PC-3 (cell line): ENCODE measurements around the gene SLC22A17. TPM values are rescaled to one million over a fixed set of nuclear protein-coding genes. Genes with fewer than 3 reads are reported as not detected.

ENCODE experiments used
- ATAC-seq: fragments of 200-7000 bp; cut with Tn5 transposase; 2 replicates; pipeline ENCODE4 v1.9.1; 2020; ENCODE audit warnings: mild to moderate bottlenecking, moderate library complexity
- BruUV-seq: library from RNA; stranded (reverse); fragments of 400-500 nt; replicated peaks from 2 replicates; lab custom pipeline; 2021; lab: Mats Ljungman, UMichigan
- CTCF ChIA-PET: fragments of 300-600 bp; sonication (Branson Sonifier 250); formaldehyde crosslinking; loops from one replicate; lab custom pipeline; 2022; ENCODE audit warnings: antibody characterized with exemption; lab: Charles Lee
- POLR2A ChIA-PET: fragments of 300-600 bp; sonication (Branson Sonifier 250); formaldehyde crosslinking; loops from one replicate; lab custom pipeline; 2022; ENCODE audit warnings: antibody characterized with exemption; ENCODE audit not compliant: unreplicated experiment; lab: Charles Lee
- DNase-seq: peaks from one replicate; pipeline ENCODE4 v3.0.0-alpha.2; 2015
- H2AFZ ChIP-seq: fragments of 300-600 bp; sonication (generic); 2 replicates; pipeline ENCODE4 v1.6.0; 2016; ENCODE audit warnings: antibody characterized with exemption, low read length
- H3F3A ChIP-seq: fragments of 300-600 bp; sonication (generic); one replicate; pipeline ENCODE4 v1.6.0; 2017; ENCODE audit warnings: antibody characterized with exemption, low read length, control low read depth, mild to moderate bottlenecking; ENCODE audit not compliant: unreplicated experiment
- H3K27ac ChIP-seq: fragments of 300-600 bp; sonication (generic); 2 replicates; pipeline ENCODE4 v1.5.1; 2016; ENCODE audit warnings: mild to moderate bottlenecking, low read length
- H3K27me3 ChIP-seq: fragments of 300-600 bp; sonication (generic); 2 replicates; pipeline ENCODE4 v1.6.1; 2016; ENCODE audit warnings: low read length, mixed read lengths
- H3K36me3 ChIP-seq: fragments of 300-600 bp; sonication (generic); 2 replicates; pipeline ENCODE4 v1.6.1; 2016; ENCODE audit warnings: low read depth, mixed run types, low read length, mixed read lengths
- H3K4me1 ChIP-seq: fragments of 300-600 bp; sonication (generic); 2 replicates; pipeline ENCODE4 v1.5.1; 2016; ENCODE audit warnings: low read length; ENCODE audit not compliant: insufficient read depth
- H3K4me2 ChIP-seq: fragments of 300-600 bp; sonication (generic); 2 replicates; pipeline ENCODE4 v1.6.0; 2016; ENCODE audit warnings: low read length
- H3K4me3 ChIP-seq: fragments of 300-600 bp; sonication (generic); 2 replicates; pipeline ENCODE4 v1.5.1; 2016; ENCODE audit warnings: mild to moderate bottlenecking, low read length, mixed read lengths
- H3K79me2 ChIP-seq: fragments of 300-600 bp; sonication (generic); 2 replicates; pipeline ENCODE4 v1.6.1; 2017; ENCODE audit warnings: low read length, mixed read lengths
- H3K9ac ChIP-seq: fragments of 300-600 bp; sonication (generic); 2 replicates; pipeline ENCODE4 v1.6.0; 2016; ENCODE audit warnings: mild to moderate bottlenecking, low read length
- H3K9me2 ChIP-seq: fragments of 300-600 bp; sonication (generic); replicated peaks from 2 replicates; pipeline ENCODE4 v1.6.1; 2016; ENCODE audit warnings: mixed run types, low read length, mixed read lengths
- H3K9me3 ChIP-seq: fragments of 300-600 bp; sonication (generic); 2 replicates; pipeline ENCODE4 v1.6.1; 2016; ENCODE audit warnings: low read length, mixed read lengths
- H4K20me1 ChIP-seq: fragments of 300-600 bp; sonication (generic); 2 replicates; pipeline ENCODE4 v1.6.1; 2016; ENCODE audit warnings: low read length, mixed read lengths
- EZH2 ChIP-seq: fragments of 300-600 bp; sonication (generic); IDR thresholded peaks from one replicate; pipeline ENCODE4 v1.6.1; 2017; ENCODE audit warnings: antibody characterized with exemption, mild to moderate bottlenecking, low read length; ENCODE audit not compliant: unreplicated experiment
- EZH2phosphoT487 ChIP-seq: fragments of 300-600 bp; sonication (generic); IDR thresholded peaks from 2 replicates; pipeline ENCODE4 v1.6.1; 2018; ENCODE audit warnings: mild to moderate bottlenecking, antibody characterized with exemption, low read length, borderline replicate concordance
- intact Hi-C: fragments of 100-400 bp; cut with micrococcal nuclease; formaldehyde crosslinking; loops from 2 replicates; pipeline ENCODE4 v1.9.0; 2023
- total RNA-seq: library from RNA; depleted of rRNA; stranded (reverse); fragments of >200 nt; gene quantifications from 2 replicates; pipeline ENCODE4 v1.2.3, GENCODE V29; 2014
- TF ChIP-seq, protein P1 (sequence below): fragments of 300-600 bp; sonication (generic); conservative IDR thresholded peaks from 2 replicates; pipeline ENCODE4 v1.5.1; 2017; ENCODE audit warnings: antibody characterized with exemption, low read depth, mild to moderate bottlenecking, low read length

The SLC22A17 gene
- total RNA-seq, 1 experiment from 2014 or later, result 12.0 TPM

DNA sequence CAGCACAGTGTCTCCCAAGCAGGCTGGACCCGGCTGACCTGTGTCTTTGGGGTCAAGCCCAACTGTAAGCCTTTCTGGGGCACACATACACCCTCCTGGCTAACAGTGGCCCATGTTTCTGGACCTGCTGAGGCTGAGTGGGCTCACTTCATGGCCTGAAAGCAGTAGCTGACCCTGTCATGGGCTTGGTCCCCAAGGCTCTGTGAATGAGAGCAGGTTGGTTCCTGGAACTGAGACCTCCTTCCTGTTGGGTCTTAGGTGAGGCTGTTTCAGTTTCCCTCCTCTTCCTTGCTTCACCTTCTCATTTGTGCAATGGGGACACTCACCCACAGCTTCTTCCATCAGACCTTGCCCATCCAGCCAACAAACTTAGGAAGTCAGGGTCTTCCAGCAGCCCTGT is 19.2 kb upstream of the SLC22A17 start:
- BruUV-seq, result no TSS peak
- H3K9me3 ChIP-seq, result no peaks in the 10 kb centered on the region
- no peak overlapping the region for H3K9ac ChIP-seq
- H3K4me2 ChIP-seq, result no peak overlapping the region
- H3K4me1 ChIP-seq, result no peaks in the 10 kb centered on the region
- no peaks in the 10 kb centered on the region for H3K79me2 ChIP-seq
- H3F3A ChIP-seq, result no peaks in the 10 kb centered on the region
- no peaks in the 10 kb centered on the region for H3K36me3 ChIP-seq
- TF ChIP-seq EZH2, result no peak
- TF ChIP-seq, protein P1, sequence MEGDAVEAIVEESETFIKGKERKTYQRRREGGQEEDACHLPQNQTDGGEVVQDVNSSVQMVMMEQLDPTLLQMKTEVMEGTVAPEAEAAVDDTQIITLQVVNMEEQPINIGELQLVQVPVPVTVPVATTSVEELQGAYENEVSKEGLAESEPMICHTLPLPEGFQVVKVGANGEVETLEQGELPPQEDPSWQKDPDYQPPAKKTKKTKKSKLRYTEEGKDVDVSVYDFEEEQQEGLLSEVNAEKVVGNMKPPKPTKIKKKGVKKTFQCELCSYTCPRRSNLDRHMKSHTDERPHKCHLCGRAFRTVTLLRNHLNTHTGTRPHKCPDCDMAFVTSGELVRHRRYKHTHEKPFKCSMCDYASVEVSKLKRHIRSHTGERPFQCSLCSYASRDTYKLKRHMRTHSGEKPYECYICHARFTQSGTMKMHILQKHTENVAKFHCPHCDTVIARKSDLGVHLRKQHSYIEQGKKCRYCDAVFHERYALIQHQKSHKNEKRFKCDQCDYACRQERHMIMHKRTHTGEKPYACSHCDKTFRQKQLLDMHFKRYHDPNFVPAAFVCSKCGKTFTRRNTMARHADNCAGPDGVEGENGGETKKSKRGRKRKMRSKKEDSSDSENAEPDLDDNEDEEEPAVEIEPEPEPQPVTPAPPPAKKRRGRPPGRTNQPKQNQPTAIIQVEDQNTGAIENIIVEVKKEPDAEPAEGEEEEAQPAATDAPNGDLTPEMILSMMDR, result no peak
- TF ChIP-seq EZH2phosphoT487, result no peak
- no peak for ATAC-seq
- intact Hi-C loops, result no loop called here
- H2AFZ ChIP-seq, result no peak overlapping the region
- no peaks in the 10 kb centered on the region for H3K9me2 ChIP-seq
- peaks cover 17% of the 10 kb centered on the region for H3K27me3 ChIP-seq
- H3K4me3 ChIP-seq, result no peak overlapping the region
- CTCF ChIA-PET, result no interaction called here
- DNase-seq, result no peak
- POLR2A ChIA-PET, result no interaction called here
- no peak overlapping the region for H3K27ac ChIP-seq
- H4K20me1 ChIP-seq, result no peaks in the 10 kb centered on the region

DNA sequence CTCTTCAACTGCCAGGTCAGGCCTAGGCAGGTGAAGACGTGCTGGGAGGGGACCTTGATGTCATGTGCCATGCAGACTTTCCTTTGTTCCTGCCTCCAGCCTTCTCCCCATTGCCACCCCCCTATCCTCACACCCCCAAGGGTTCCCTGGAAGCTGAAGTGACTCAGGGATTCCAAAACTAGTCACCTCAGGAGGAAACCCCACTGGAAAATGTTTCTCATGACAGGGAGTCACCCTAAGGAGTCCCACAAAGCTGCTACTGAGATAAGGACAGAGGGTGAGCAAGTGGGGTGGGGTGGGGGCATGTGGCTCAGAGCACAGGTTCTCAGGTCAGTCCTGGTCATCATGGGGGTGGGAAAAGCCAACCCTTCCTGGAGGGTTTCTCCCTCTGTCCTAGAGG is 17.5 kb upstream of the SLC22A17 start:
- Histone ChIP-seq H3K9me3 (no peaks in the 10 kb centered on the region), H4K20me1 (no peaks in the 10 kb centered on the region), H3K27me3 (peaks cover 24% of the 10 kb centered on the region), H3K79me2 (no peaks in the 10 kb centered on the region), H3K27ac (no peak overlapping the region), H3K4me2 (no peak overlapping the region), H3K9me2 (no peaks in the 10 kb centered on the region), H3K9ac (no peak overlapping the region), H3F3A (no peaks in the 10 kb centered on the region), H3K4me1 (no peaks in the 10 kb centered on the region), H3K36me3 (no peaks in the 10 kb centered on the region), H3K4me3 (no peak overlapping the region), H2AFZ (no peak overlapping the region)
- no TSS peak for BruUV-seq
- no peak for DNase-seq
- POLR2A ChIA-PET, result no interaction called here
- CTCF ChIA-PET, result no interaction called here
- intact Hi-C loops, result no loop called here
- TF ChIP-seq, protein P1, result no peak
- TF ChIP-seq EZH2, result no peak
- TF ChIP-seq EZH2phosphoT487, result no peak
- no peak for ATAC-seq

DNA sequence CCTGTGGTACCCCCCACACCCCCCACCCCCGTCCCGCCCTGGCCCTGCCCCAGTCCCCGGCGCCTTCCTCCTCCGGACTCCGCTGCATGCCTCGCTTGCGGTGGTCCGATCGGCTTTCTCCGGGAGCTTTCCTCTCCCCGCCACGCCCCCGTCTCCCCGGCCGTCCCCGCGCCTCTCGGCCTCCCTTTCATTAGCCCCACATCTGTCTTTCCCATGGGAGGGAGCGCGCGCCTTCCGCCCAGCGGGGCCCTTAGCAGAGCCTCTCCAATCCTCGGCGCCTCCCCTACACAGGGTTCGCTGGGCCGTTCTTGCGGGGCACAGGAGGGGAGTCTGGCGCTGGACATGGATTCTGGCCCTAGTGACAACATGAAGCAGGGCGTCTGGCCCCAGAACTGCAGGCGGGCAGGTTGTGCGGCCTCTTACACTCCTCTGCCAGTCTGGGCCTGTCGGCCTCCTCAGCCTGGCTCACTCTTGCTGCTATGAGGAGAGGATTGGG is 13.8 kb upstream of the SLC22A17 start:
- ATAC-seq, result no peak
- intact Hi-C loops, result no loop called here
- POLR2A ChIA-PET, result no interaction called here
- H3F3A ChIP-seq, result no peaks in the 10 kb centered on the region
- CTCF ChIA-PET, result no interaction called here
- no peak overlapping the region for H3K4me3 ChIP-seq
- no peak for DNase-seq
- no peak overlapping the region for H3K9ac ChIP-seq
- no peaks in the 10 kb centered on the region for H3K9me3 ChIP-seq
- H3K27ac ChIP-seq, result no peak overlapping the region
- H4K20me1 ChIP-seq, result no peaks in the 10 kb centered on the region
- no peaks in the 10 kb centered on the region for H3K36me3 ChIP-seq
- H3K27me3 ChIP-seq, result peaks cover 32% of the 10 kb centered on the region
- H3K4me2 ChIP-seq, result no peak overlapping the region
- no peak overlapping the region for H2AFZ ChIP-seq
- no peaks in the 10 kb centered on the region for H3K4me1 ChIP-seq
- BruUV-seq, result no TSS peak
- no peaks in the 10 kb centered on the region for H3K9me2 ChIP-seq
- no peak for TF ChIP-seq EZH2
- TF ChIP-seq EZH2phosphoT487, result no peak
- TF ChIP-seq, protein P1, result no peak
- H3K79me2 ChIP-seq, result no peaks in the 10 kb centered on the region
